Posterior cingulate gyrus (tissue), 11 donors: ENCODE results near the gene EVX1.

Source experiments
- DNase-seq, 10 donors: peaks; one replicate each; pipeline versions ENCODE4 v3.0.0 to v3.0.0-alpha.2; 2020 to 2021; ENCODE audit warnings: mixed read lengths in 3 of 10
- intact Hi-C: fragments of 100-400 bp; cut with DNase I; formaldehyde crosslinking; loops from one replicate; pipeline ENCODE4 v1.15.1; 2023

The EVX1 gene

GRCh38 chr7:27223941-27224575 lies 18.5 kb upstream of the EVX1 start:
- no peak for DNase-seq
- intact Hi-C loops, result no loop called here

DNA sequence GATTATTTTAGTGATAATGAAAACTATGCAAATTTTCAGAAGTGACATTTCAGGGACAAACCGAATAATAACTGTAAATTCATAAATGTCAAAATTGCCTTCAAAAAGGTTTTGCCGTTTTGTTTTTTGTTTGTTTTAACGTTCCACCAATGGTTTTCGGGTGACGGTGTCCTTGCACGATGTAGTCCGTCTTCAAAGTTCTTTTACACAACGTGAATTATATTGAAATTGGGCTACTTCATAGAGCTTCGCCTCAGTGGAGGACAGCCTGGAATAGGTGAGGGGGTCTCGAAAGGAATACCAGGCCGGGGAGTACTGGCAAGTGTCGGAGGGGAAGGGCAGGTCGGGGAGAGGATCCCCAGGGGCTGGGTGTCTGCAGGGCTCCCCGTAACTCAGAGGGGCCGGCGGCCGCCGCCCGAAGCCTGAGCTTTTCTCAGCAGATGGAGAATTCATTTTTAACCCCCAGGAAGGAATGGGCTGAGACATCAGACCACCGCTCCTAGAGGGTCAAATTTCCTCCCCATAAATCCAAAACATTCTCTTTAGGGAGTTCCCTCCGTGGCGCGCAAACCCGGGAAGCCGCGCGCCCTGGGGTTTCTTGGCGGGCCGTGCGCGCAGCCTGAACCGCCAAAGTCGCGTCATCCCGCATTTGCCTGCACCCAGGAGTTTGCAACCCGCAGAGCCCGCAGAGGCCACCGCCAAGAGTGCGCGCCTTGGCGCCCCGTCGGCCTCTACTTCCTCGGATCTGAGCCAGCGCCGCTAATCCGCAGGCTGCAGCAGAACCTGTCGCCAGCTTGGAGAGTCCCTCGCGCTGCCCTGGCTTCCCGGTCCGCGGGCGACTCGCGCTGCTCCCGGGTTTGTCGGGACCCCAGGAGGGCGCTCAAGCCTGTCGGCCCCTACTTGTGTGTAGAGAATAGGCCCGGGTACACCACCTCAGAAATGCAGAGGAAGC lies 17.3 kb upstream of the EVX1 start:
- peak in 1 of 10 donors; percentile 43 for DNase-seq

GRCh38 chr7:27229448-27229847 lies 13.2 kb upstream of the EVX1 start:
- intact Hi-C loops, result no loop called here
- no peak for DNase-seq

More for the DNA sequence above, 17.3 kb upstream of the EVX1 start:
- intact Hi-C loops, result no loop called here

DNA sequence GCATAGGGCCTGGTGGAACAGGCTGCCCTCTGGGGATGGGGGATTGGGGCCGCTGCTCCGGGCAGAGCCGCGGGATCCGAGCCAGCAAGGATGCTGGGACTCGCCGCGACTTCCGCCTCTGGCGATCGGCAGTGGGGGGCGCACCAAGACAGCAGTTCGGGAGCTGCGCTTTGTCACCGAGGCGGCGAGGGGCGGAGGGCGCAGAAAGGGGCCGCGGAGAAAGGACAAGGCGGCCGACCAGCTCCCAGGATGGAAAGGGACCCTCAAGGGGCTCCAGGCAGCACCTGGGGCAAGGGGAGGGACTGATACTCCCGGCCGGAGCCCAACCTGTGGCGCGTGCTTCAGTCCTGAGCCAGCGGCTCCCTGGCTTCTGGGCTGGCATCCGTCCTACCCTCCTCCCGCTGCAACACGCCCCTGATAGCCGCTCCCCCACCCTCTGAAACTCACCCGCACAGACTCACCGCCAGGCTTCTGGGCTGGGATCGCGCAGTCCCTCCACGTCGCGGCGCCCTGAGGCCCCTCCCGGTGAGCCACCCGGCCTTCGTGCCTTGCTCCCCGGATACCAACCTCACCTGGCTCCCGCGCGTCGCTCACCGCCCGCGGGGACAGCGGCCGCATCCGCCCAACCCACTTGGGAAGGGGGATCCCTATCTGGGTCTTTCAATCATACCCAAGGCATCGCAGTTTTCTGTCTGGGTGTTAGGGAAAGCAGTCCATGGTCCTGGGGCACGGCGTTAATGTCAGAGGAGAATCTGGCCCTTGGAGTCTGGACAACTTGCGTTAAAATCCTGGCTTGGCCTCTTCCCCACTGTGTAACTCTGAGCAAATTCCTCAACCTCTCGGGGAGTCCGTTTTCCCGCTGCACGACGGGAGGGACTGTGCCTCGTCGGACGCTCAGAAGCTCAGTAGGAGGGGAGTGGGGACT lies 7.0 kb upstream of the EVX1 start:
- intact Hi-C loops, result no loop called here

GRCh38 chr7:27237735-27238334 lies 4.8 kb upstream of the EVX1 start:
- intact Hi-C loops, result no loop called here
- DNase-seq, result no peak

More for the DNA sequence above, 7.0 kb upstream of the EVX1 start:
- DNase-seq, result peak in 5 of 10 donors; percentile 16 to 90 (median 34)

- intact Hi-C loops, result no loop called here
- no peak for DNase-seq
Observed at GRCh38 chr7:27238979-27239386, 3.6 kb upstream of the EVX1 start.

DNA sequence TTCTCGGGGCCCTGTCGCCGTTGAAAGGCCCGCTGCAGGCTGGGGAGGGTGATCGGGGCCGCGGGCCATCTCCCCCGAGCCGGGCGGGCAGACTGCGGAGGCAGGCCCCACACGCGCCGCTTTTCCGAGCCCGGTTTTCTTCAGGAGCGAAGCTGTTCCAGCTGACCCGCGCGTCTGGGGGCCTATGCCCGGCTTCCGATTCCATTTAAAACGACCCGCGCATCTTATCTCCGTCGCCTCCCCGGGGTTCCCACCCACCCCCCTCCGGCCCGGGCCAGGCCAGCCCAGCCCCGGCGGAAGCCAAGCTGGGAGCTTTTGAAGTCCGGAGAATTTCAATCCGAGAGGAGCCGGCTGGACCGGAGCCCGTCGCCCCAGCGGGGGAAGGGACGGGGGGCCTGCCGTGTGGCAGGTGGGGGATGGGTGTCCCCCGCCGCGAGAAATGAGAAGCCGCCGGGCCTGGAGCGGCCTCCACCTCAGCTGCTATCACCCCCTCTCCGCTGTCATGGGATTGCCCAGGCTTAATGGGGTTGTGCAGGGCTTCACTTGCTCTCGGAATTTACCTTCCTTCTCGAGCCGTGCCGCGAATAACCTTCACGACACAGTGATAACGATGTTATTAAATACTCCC lies 3.1 kb upstream of the EVX1 start:
- DNase-seq, result no peak
- intact Hi-C loops, result no loop called here

GRCh38 chr7:27240015-27240731 lies 2.4 kb upstream of the EVX1 start:
- intact Hi-C loops, result no loop called here
- no peak for DNase-seq

GRCh38 chr7:27241189-27242056 lies 1.2 kb upstream of the EVX1 start:
- DNase-seq, result no peak
- intact Hi-C loops, result no loop called here

DNA sequence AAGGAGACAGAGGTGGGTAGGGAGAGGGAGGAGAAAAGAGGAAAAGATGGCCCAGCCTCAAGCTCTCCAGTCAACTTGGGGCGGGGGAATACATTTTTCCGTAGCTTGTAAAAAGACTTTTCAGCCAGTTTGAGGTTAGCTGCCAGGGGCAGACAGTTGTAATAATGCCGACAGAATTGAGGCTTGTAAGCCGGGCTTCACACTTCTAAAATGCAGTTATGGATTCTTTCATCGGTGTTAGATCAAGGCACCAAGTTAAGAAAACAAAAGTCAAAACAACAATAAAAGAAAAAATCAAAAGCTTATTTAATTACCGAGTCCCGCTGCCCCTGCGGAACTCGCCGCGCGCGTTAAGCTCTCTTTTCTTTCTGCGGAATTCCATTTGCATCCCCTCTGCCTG lies 448 bp upstream of the EVX1 start:
- intact Hi-C loops, result no loop called here
- DNase-seq, result no peak

- intact Hi-C loops, result no loop called here
- no peak for DNase-seq
Observed at GRCh38 chr7:27243340-27244163, 950 bp downstream of the EVX1 start.

GRCh38 chr7:27244488-27245123 lies 2.0 kb downstream of the EVX1 start:
- no peak for DNase-seq
- intact Hi-C loops, result no loop called here

DNA sequence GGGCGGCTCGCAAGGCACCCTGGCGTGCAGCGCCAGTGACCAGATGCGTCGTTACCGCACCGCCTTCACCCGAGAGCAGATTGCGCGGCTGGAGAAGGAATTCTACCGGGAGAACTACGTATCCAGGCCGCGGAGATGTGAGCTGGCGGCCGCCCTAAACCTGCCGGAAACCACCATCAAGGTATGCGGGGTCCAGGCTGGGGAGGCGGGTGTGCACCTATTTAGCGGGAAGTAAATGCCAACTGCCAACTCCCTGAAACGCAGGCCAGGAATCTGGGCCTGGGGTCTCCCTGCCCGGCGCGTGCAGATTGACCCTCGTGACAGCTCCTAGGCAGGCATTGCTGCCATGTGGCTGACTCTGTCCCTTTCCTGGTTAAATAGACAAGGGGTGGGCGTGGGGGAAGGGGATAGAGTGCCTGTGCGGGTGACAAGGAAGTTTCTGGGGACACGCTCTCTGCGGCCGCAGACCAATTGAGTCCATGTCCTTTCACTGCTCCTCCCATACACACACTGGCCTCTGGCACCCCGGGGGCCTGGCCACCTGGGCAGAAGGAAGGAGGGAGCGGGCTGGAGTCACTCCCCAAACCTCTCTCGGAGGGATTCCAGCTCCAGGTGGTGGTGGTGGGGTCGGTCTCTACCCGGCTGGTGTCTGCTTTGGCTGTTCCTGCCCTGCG lies 2.7 kb downstream of the EVX1 start:
- intact Hi-C loops, result no loop called here
- DNase-seq, result peak in 1 of 10 donors; percentile 50

DNA sequence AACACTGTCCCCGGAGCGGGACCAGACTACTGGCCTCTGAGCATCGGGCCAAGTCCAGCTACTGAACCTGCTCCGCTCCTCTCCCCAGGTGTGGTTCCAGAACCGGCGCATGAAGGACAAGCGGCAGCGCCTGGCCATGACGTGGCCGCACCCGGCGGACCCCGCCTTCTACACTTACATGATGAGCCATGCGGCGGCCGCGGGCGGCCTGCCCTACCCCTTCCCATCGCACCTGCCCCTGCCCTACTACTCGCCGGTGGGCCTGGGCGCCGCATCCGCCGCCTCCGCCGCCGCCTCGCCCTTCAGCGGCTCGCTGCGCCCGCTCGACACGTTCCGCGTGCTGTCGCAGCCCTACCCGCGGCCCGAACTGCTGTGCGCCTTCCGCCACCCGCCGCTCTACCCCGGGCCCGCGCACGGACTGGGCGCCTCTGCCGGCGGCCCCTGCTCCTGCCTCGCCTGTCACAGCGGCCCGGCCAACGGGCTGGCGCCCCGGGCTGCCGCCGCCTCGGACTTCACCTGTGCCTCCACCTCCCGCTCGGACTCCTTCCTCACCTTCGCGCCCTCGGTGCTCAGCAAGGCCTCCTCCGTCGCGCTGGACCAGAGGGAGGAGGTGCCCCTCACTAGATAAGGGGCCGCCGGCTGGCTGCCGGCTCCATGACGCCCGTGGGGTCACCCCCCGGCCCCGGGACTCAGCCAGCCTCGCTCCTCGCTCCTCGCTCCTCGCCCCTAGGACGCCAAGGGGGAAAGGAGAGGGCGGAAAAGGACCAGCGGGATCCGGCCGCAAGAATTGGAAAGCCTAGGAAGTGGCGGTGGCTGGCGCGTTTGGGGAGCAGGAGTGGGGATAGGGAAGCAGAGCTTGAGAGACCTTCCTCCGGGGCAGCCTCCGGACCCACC lies 3.4 kb downstream of the EVX1 start:
- peak in 1 of 10 donors; percentile 88 for DNase-seq
- intact Hi-C loops, result no loop called here

- intact Hi-C loops, result no loop called here
Observed at GRCh38 chr7:27247000-27247399, 4.4 kb downstream of the EVX1 start.

More at GRCh38 chr7:27247000-27247399, 4.4 kb downstream of the EVX1 start:
- no peak for DNase-seq
